Kidney (tissue), 14 donors: Measurements from ENCODE around the gene VLDLR. TPM values are rescaled to one million over a fixed set of nuclear protein-coding genes. Genes with fewer than 3 reads are reported as not detected.

Source experiments
- DNase-seq, 5 donors: peaks; one replicate each; pipeline ENCODE4 v3.0.0-alpha.2; 2013 to 2020
- FAIRE-seq: peaks from 2 replicates; lab custom pipeline; 2012; peaks lifted over from hg19 to GRCh38; lab: Jason Lieb, UNC
- H3K27ac ChIP-seq, 2 donors: one replicate each; pipeline ENCODE4 v1.7.0; 2013; ENCODE audit warnings: low read depth in 2 of 2, low read length in 2 of 2, inconsistent platforms in 1 of 2
- H3K27me3 ChIP-seq: one replicate; pipeline ENCODE4 v1.7.1; 2013; ENCODE audit warnings: low read length, inconsistent platforms; ENCODE audit not compliant: control insufficient read depth, insufficient read depth
- H3K36me3 ChIP-seq, 3 donors: one replicate each; pipeline versions ENCODE4 v1.7.0 to v1.7.1; 2013; ENCODE audit warnings: low read length in 3 of 3, control low read depth in 1 of 3, inconsistent platforms in 1 of 3; ENCODE audit not compliant: insufficient read depth in 3 of 3, control insufficient read depth in 2 of 3
- H3K4me1 ChIP-seq, 3 donors: one replicate each; pipeline versions ENCODE4 v1.7.0 to v1.7.1; 2013; ENCODE audit warnings: low read length in 3 of 3, inconsistent platforms in 1 of 3, low read depth in 1 of 3; ENCODE audit not compliant: control insufficient read depth in 2 of 3, insufficient read depth in 2 of 3
- H3K4me3 ChIP-seq, 3 donors: one replicate each; pipeline versions ENCODE4 v1.7.0 to v1.8.1; 2013; ENCODE audit warnings: low read length in 3 of 3, control low read depth in 1 of 3, inconsistent platforms in 1 of 3
- H3K9ac ChIP-seq, 3 donors: one replicate each; pipeline versions ENCODE4 v1.7.0 to v1.7.1; 2013; ENCODE audit warnings: low read length in 3 of 3, control low read depth in 1 of 3, inconsistent platforms in 1 of 3
- H3K9me3 ChIP-seq, 3 donors: one replicate each; pipeline versions ENCODE4 v1.7.0 to v1.7.1; 2013; ENCODE audit warnings: low read length in 3 of 3, control low read depth in 1 of 3, inconsistent platforms in 1 of 3; ENCODE audit not compliant: control insufficient read depth in 2 of 3, insufficient read depth in 1 of 3
- intact Hi-C: fragments of 100-400 bp; cut with DNase I; formaldehyde crosslinking; loops from one replicate; pipeline ENCODE4 v1.11.1; 2022
- polyA plus RNA-seq: library from polyadenylated mRNA; stranded (reverse); fragments of 350-450 nt; fragmentation: Illumina TruSeq; extraction: RNeasy Lipid Tissue Mini Kit (QIAGEN cat#74804); gene quantifications from one replicate; pipeline ENCODE4 v1.2.3, GENCODE V29; 2014; ENCODE audit warnings: low read depth, low replicate concordance; ENCODE audit not compliant: insufficient read depth
- total RNA-seq: library from RNA; stranded (reverse); fragmentation: NEBNext Ultra II Directional; extraction: Animal tissue kit (Norgen Biotek cat#: 25700); gene quantifications from one replicate; pipeline ENCODE4 v1.2.1, GENCODE V29; 2021
- TF ChIP-seq, protein P1 (sequence below): IDR thresholded peaks from 3 replicates; pipeline ENCODE4 v1.5.1; 2012; ENCODE audit warnings: mild to moderate bottlenecking, moderate library complexity, borderline replicate concordance; ENCODE audit not compliant: insufficient read depth; ENCODE audit errors: extremely low read depth
- donor health status: control.
- donor health status: control.
- donor health status: control.
- donor health status: control.
- donor health status: control.
- donor health status: DM: yes; HTN: yes; CAD: no.
- donor health status: Normal renal cell carcinoma (clear cell type).

VLDLR gene
- total and polyA plus RNA-seq, 2 donors from 2014 or later, result 8.6 to 24.2 TPM

DNA sequence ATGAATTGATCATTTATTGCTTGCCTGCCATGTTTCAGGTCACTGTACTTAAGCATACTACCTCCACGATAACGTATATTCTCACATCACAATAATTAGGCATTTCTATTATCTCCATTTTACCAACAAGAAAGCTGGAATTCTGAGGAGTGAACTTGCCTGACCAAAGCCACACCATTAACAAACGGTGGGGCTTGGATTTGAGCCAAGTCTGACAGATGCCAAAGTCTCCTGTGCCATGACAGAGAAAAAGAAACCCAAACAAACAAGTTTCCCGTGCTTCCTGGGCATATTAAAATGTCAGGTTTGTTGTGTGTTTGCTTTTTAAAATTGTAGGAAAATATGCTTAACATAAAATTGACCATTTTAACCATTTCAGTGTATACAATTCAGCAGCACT, 54.9 kb downstream of the VLDLR start:
- Histone ChIP-seq H3K27ac (no peak overlapping the region), H3K4me3 (no peak overlapping the region), H3K4me1 (peaks cover 0 to 19% (median 0%) of the 10 kb centered on the region in 3 donors), H3K9ac (no peak overlapping the region), H3K9me3 (no peaks in the 10 kb centered on the region), H3K36me3 (no peaks in the 10 kb centered on the region), H3K27me3 (no peaks in the 10 kb centered on the region)
- DNase-seq (no peak), FAIRE-seq (no peak)
- TF ChIP-seq, protein P1, sequence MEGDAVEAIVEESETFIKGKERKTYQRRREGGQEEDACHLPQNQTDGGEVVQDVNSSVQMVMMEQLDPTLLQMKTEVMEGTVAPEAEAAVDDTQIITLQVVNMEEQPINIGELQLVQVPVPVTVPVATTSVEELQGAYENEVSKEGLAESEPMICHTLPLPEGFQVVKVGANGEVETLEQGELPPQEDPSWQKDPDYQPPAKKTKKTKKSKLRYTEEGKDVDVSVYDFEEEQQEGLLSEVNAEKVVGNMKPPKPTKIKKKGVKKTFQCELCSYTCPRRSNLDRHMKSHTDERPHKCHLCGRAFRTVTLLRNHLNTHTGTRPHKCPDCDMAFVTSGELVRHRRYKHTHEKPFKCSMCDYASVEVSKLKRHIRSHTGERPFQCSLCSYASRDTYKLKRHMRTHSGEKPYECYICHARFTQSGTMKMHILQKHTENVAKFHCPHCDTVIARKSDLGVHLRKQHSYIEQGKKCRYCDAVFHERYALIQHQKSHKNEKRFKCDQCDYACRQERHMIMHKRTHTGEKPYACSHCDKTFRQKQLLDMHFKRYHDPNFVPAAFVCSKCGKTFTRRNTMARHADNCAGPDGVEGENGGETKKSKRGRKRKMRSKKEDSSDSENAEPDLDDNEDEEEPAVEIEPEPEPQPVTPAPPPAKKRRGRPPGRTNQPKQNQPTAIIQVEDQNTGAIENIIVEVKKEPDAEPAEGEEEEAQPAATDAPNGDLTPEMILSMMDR, result no peak
- intact Hi-C loops, result no loop called here

DNA sequence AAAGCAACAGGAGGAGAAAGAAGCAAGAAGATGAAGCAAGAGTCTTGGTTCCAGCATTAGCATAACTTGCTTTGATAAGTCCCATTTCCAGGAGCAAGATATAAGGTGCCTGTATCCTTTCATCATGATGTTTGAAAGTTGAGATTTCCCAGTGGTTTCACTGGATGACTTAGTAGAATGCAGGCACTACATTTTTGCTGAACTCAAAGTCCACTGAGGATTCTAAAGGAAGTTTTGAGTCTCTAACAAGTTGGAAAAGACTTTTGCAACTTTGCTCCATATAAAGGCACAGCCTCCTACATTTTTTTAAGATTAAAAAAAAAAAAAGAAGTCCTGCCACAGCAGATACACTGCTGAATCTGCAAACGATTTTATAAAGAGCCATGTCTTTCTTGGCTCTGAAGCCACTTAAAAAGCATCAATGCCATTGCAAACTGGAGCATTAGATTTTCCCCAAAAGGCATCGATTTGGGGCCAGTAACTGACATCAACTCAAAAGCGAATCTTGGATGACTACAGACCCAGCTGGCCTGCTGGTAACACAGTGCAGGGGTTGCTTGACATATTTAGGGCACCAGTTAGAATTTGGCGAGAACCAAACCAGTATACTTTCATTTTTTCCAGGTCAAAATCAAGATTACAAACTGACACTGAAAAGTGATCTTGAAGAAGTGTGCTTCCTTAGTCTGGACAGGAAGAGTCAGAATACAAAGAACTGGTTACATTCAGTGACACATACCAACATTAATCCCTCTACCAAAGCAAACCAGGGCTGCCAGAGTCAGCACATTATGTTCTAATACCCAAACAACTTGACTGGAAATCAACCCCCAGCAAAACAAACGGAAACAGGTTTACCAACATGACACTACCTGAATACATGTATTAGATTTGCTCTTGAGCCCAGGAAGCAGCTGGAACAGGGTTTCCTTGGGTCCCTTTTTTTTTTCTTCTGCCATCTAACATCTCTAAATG, 56.6 kb downstream of the VLDLR start:
- Histone ChIP-seq H3K36me3 (no peaks in the 10 kb centered on the region), H3K4me3 (no peak overlapping the region), H3K4me1 (peaks cover 0 to 19% (median 0%) of the 10 kb centered on the region in 3 donors), H3K9ac (no peak overlapping the region), H3K9me3 (no peaks in the 10 kb centered on the region), H3K27me3 (no peaks in the 10 kb centered on the region), H3K27ac (no peak overlapping the region)
- intact Hi-C loops, result no loop called here
- no peak for DNase-seq
- TF ChIP-seq, protein P1, result no peak
- FAIRE-seq, result no peak

DNA sequence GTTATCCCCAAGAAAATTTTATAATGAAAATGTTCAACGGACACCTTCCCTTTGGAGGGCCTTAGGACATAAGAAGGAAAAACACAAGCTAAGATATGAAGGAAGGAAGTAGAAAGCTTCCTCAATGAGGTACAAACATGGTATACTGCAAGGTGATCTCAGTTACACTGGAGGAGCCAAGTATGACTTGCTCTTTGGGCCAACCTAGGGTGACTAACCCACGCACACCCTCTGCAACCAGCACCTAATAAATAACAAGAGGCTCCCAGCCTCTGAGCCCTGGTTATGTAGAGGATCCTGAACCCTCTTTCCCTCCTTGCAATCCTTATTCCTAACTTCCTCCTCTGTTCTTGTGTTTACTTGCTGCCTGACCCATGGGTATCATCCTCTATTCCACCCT, 57.4 kb downstream of the VLDLR start:
- Histone ChIP-seq H3K27ac (no peak overlapping the region), H3K4me3 (no peak overlapping the region), H3K9ac (no peak overlapping the region), H3K9me3 (no peaks in the 10 kb centered on the region), H3K4me1 (peaks cover 0 to 19% (median 0%) of the 10 kb centered on the region in 3 donors), H3K36me3 (no peaks in the 10 kb centered on the region), H3K27me3 (no peaks in the 10 kb centered on the region)
- TF ChIP-seq, protein P1, result no peak
- FAIRE-seq, result no peak
- intact Hi-C loops, result no loop called here
- no peak for DNase-seq
